ENCODE results near the gene E2F2. TPM values are rescaled to one million over a fixed set of nuclear protein-coding genes. Genes with fewer than 3 reads are reported as not detected.
A peak's percentile ranks its signal among the peaks of the same experiment; 100 is the strongest.

E2F2 gene
- total RNA-seq, 6 donors from 2014 or later: 0.69 to 1.9 (median 1.1) TPM

- no peaks in the 10 kb centered on the region for H3K36me3 ChIP-seq
- H3K9me3 ChIP-seq: no peaks in the 10 kb centered on the region
- peaks cover 0 to 7% (median 0%) of the 10 kb centered on the region in 4 donors for H3K27me3 ChIP-seq
- no peak for DNase-seq
- ATAC-seq (ENCODE audit: low FRiP score in 2 of 2): no peak
- 85 to 92% methylated on average over 6 of the region's 6 CpGs for WGBS, 2 donors
- TF ChIP-seq POLR2A (IDR thresholded peaks at IDR 0.05) (no peak), EP300 (IDR thresholded peaks at IDR 0.05) (no peak), CTCF (IDR thresholded peaks at IDR 0.05) (no peak), POLR2AphosphoS5 (IDR thresholded peaks at IDR 0.05) (no peak)
- H3K4me1 ChIP-seq: peaks cover 32 to 47% (median 35%) of the 10 kb centered on the region in 4 donors
- peak overlapping the region in 3 of 4 donors; percentile 84 to 97 (median 96) for H3K27ac ChIP-seq
- no peak overlapping the region for H3K4me3 ChIP-seq
Measured at GRCh38 chr1:23566304-23566703, 35.3 kb upstream of the E2F2 start.

- Histone ChIP-seq H3K27me3 (peaks cover 0 to 7% (median 0%) of the 10 kb centered on the region in 4 donors), H3K4me1 (peaks cover 38 to 52% (median 40%) of the 10 kb centered on the region in 4 donors), H3K27ac (peak overlapping the region in 2 of 4 donors; percentile 96 to 97), H3K9me3 (no peaks in the 10 kb centered on the region), H3K4me3 (no peak overlapping the region), H3K36me3 (no peaks in the 10 kb centered on the region)
- WGBS, 2 donors: 82 to 91% methylated on average over 3 of the region's 3 CpGs
- DNase-seq (no peak), ATAC-seq (ENCODE audit: low FRiP score in 2 of 2) (no peak)
- TF ChIP-seq EP300 (IDR thresholded peaks at IDR 0.05) (no peak), CTCF (IDR thresholded peaks at IDR 0.05) (no peak), POLR2A (IDR thresholded peaks at IDR 0.05) (no peak), POLR2AphosphoS5 (IDR thresholded peaks at IDR 0.05) (no peak)
Measured at GRCh38 chr1:23565776-23566175, 34.7 kb upstream of the E2F2 start.

GRCh38 chr1:23564529-23565122, 33.6 kb upstream of the E2F2 start:
- H3K36me3 ChIP-seq: no peaks in the 10 kb centered on the region
- no peak for ATAC-seq (ENCODE audit: low FRiP score in 2 of 2)
- H3K4me3 ChIP-seq: no peak overlapping the region
- DNase-seq: no peak
- peaks cover 0 to 7% (median 0%) of the 10 kb centered on the region in 4 donors for H3K27me3 ChIP-seq
- 52 to 62% methylated on average over 9 to 10 of the region's 10 CpGs for WGBS, 2 donors
- TF ChIP-seq POLR2AphosphoS5 (IDR thresholded peaks at IDR 0.05) (no peak), POLR2A (IDR thresholded peaks at IDR 0.05) (no peak), EP300 (IDR thresholded peaks at IDR 0.05) (no peak), CTCF (IDR thresholded peaks at IDR 0.05) (no peak)
- H3K4me1 ChIP-seq: peaks cover 48 to 64% (median 50%) of the 10 kb centered on the region in 4 donors
- H3K27ac ChIP-seq: peak overlapping the region; percentile 68 to 97 (median 94)
- H3K9me3 ChIP-seq: no peaks in the 10 kb centered on the region

- ATAC-seq (ENCODE audit: low FRiP score in 2 of 2): no peak
- H3K27me3 ChIP-seq: peaks cover 0 to 7% (median 0%) of the 10 kb centered on the region in 4 donors
- peaks cover 43 to 61% (median 46%) of the 10 kb centered on the region in 4 donors for H3K4me1 ChIP-seq
- 79 to 81% methylated on average over 3 of the region's 3 CpGs for WGBS, 2 donors
- H3K4me3 ChIP-seq: no peak overlapping the region
- no peak for TF ChIP-seq POLR2AphosphoS5 (IDR thresholded peaks at IDR 0.05)
- no peak for TF ChIP-seq CTCF (IDR thresholded peaks at IDR 0.05)
- no peak for TF ChIP-seq POLR2A (IDR thresholded peaks at IDR 0.05)
- no peak for TF ChIP-seq EP300 (IDR thresholded peaks at IDR 0.05)
- H3K27ac ChIP-seq: peak overlapping the region; percentile 68 to 97 (median 94)
- peaks cover 0 to 1% (median 0%) of the 10 kb centered on the region in 4 donors for H3K36me3 ChIP-seq
- DNase-seq: no peak
- no peaks in the 10 kb centered on the region for H3K9me3 ChIP-seq
Measured at GRCh38 chr1:23563755-23564374, 32.8 kb upstream of the E2F2 start.
